ENCODE measurements around the gene SRM. TPM values are rescaled to one million over a fixed set of nuclear protein-coding genes. Genes with fewer than 3 reads are reported as not detected.

SRM gene
- total RNA-seq, 2 experiments from 2014 or later, result 159 to 164 TPM

GRCh38 chr1:11062965-11063401 lies 3.2 kb upstream of the SRM start:
- H3K9me3 Mint-ChIP-seq, result no peaks in the 10 kb centered on the region
- peaks cover 37% of the 10 kb centered on the region for H3K36me3 Mint-ChIP-seq
- H3K4me1 Mint-ChIP-seq (ENCODE audit: low read depth), result peaks cover 40% of the 10 kb centered on the region
- intact Hi-C loops (cut with micrococcal nuclease), result loop anchor here (10.0 kb wide), 1 partner anchor 202 kb away; the partner anchor contains the start of gene MTOR
- POLR2A ChIA-PET, result interaction anchor here (0.9 to 2.6 kb wide), 2 partner anchors 25 to 35 kb away, joined by 3 to 8 read pairs; no protein-coding TSS in a partner anchor
- H3K4me3 Mint-ChIP-seq, result no peak overlapping the region
- CTCF ChIA-PET, result interaction anchor here (8.2 kb wide), 1 partner anchor 26 kb away, joined by 85 read pairs; no protein-coding TSS in a partner anchor
- DNase-seq, result peak; percentile 72
- H3K27me3 Mint-ChIP-seq, result no peaks in the 10 kb centered on the region
- peak overlapping the region; percentile 63 for H3K27ac Mint-ChIP-seq

- H3K4me1 Mint-ChIP-seq (ENCODE audit: low read depth), result peaks cover 46% of the 10 kb centered on the region
- no peaks in the 10 kb centered on the region for H3K9me3 Mint-ChIP-seq
- peak overlapping the region; percentile 93 for H3K27ac Mint-ChIP-seq
- intact Hi-C loops (cut with micrococcal nuclease), result loop anchor here (2.0 to 10.0 kb wide), 3 partner anchors 25 to 203 kb away; partner anchors contain the start of genes MTOR and TARDBP
- DNase-seq, result no peak
- H3K36me3 Mint-ChIP-seq, result peaks cover 40% of the 10 kb centered on the region
- CTCF ChIA-PET, result interaction anchor here (1.3 to 8.2 kb wide), 2 partner anchors 25 to 581 kb away, joined by 4 to 85 read pairs; no protein-coding TSS in a partner anchor
- POLR2A ChIA-PET, result interaction anchor here (0.8 to 3.1 kb wide), 6 partner anchors 11 to 185 kb away, joined by 3 to 15 read pairs (median 4); partner anchors contain the start of genes EXOSC10 and TARDBP
- H3K27me3 Mint-ChIP-seq, result no peaks in the 10 kb centered on the region
- peak overlapping the region; percentile 94 for H3K4me3 Mint-ChIP-seq
These were observed 2.0 kb upstream of the SRM start for GRCh38 chr1:11061652-11062365.

- Mint-ChIP-seq H3K9me3 (no peaks in the 10 kb centered on the region), H3K36me3 (peaks cover 32% of the 10 kb centered on the region), H3K4me1 (ENCODE audit: low read depth) (peaks cover 46% of the 10 kb centered on the region), H3K27me3 (no peaks in the 10 kb centered on the region), H3K27ac (peak overlapping the region; percentile 79), H3K4me3 (peak overlapping the region; percentile 88)
- CTCF ChIA-PET, result interaction anchor here (1.1 to 8.2 kb wide), 5 partner anchors 10 to 586 kb away, joined by 3 to 85 read pairs (median 7); partner anchors contain the start of gene EXOSC10
- DNase-seq, result peak; percentile 18
- POLR2A ChIA-PET, result interaction anchor here (0.7 to 3.1 kb wide), 5 partner anchors 8 to 99 kb away, joined by 3 to 15 read pairs (median 5); partner anchors contain the start of gene EXOSC10
- intact Hi-C loops (cut with micrococcal nuclease), result no loop called here
These were observed 457 bp downstream of the SRM start for GRCh38 chr1:11059155-11059967.

- Mint-ChIP-seq H3K4me1 (ENCODE audit: low read depth) (peaks cover 44% of the 10 kb centered on the region), H3K27ac (peak overlapping the region; percentile 79), H3K9me3 (no peaks in the 10 kb centered on the region), H3K4me3 (peak overlapping the region; percentile 88), H3K27me3 (no peaks in the 10 kb centered on the region), H3K36me3 (peaks cover 33% of the 10 kb centered on the region)
- ChIA-PET POLR2A (interaction anchor here (0.8 kb wide), 1 partner anchor 21 kb away, joined by 3 read pairs; no protein-coding TSS in a partner anchor), CTCF (interaction anchor here (1.1 to 3.7 kb wide), 2 partner anchors 21 to 587 kb away, joined by 3 to 33 read pairs; no protein-coding TSS in a partner anchor)
- DNase-seq, result no peak
- intact Hi-C loops (cut with micrococcal nuclease), result no loop called here
These were observed 1.1 kb downstream of the SRM start for GRCh38 chr1:11058595-11059154.

GRCh38 chr1:11058026-11058425 lies 1.8 kb downstream of the SRM start:
- Mint-ChIP-seq H3K4me3 (peak overlapping the region; percentile 88), H3K27ac (no peak overlapping the region), H3K4me1 (ENCODE audit: low read depth) (peaks cover 38% of the 10 kb centered on the region), H3K9me3 (no peaks in the 10 kb centered on the region), H3K27me3 (no peaks in the 10 kb centered on the region), H3K36me3 (peaks cover 33% of the 10 kb centered on the region)
- CTCF ChIA-PET, result interaction anchor here (1.1 to 3.7 kb wide), 2 partner anchors 20 to 588 kb away, joined by 3 to 33 read pairs; no protein-coding TSS in a partner anchor
- no peak for DNase-seq
- intact Hi-C loops (cut with micrococcal nuclease), result no loop called here
- POLR2A ChIA-PET, result interaction anchor here (0.8 kb wide), 1 partner anchor 20 kb away, joined by 3 read pairs; no protein-coding TSS in a partner anchor

GRCh38 chr1:11057477-11057876 lies 2.3 kb downstream of the SRM start:
- Mint-ChIP-seq H3K4me1 (ENCODE audit: low read depth) (peaks cover 32% of the 10 kb centered on the region), H3K36me3 (peaks cover 32% of the 10 kb centered on the region), H3K27ac (no peak overlapping the region), H3K27me3 (no peaks in the 10 kb centered on the region), H3K9me3 (no peaks in the 10 kb centered on the region), H3K4me3 (peak overlapping the region; percentile 33)
- ChIA-PET POLR2A (no interaction called here), CTCF (interaction anchor here (0.7 to 3.7 kb wide), 2 partner anchors 20 to 1600 kb away, joined by 3 to 33 read pairs; no protein-coding TSS in a partner anchor)
- intact Hi-C loops (cut with micrococcal nuclease), result no loop called here
- no peak for DNase-seq

- no peaks in the 10 kb centered on the region for H3K9me3 Mint-ChIP-seq
- H3K27ac Mint-ChIP-seq, result no peak overlapping the region
- peaks cover 30% of the 10 kb centered on the region for H3K36me3 Mint-ChIP-seq
- ChIA-PET CTCF (interaction anchor here (3.7 kb wide), 1 partner anchor 19 kb away, joined by 33 read pairs; no protein-coding TSS in a partner anchor), POLR2A (no interaction called here)
- peaks cover 30% of the 10 kb centered on the region for H3K4me1 Mint-ChIP-seq (ENCODE audit: low read depth)
- DNase-seq, result no peak
- H3K4me3 Mint-ChIP-seq, result no peak overlapping the region
- intact Hi-C loops (cut with micrococcal nuclease), result no loop called here
- H3K27me3 Mint-ChIP-seq, result no peaks in the 10 kb centered on the region
These were observed 3.3 kb downstream of the SRM start for GRCh38 chr1:11056504-11056903.

- no peaks in the 10 kb centered on the region for H3K27me3 Mint-ChIP-seq
- peaks cover 24% of the 10 kb centered on the region for H3K4me1 Mint-ChIP-seq (ENCODE audit: low read depth)
- no peak overlapping the region for H3K4me3 Mint-ChIP-seq
- ChIA-PET CTCF (interaction anchor here (0.6 to 3.7 kb wide), 2 partner anchors 18 to 103 kb away, joined by 3 to 33 read pairs; no protein-coding TSS in a partner anchor), POLR2A (no interaction called here)
- no peak for DNase-seq
- H3K9me3 Mint-ChIP-seq, result no peaks in the 10 kb centered on the region
- intact Hi-C loops (cut with micrococcal nuclease), result no loop called here
- no peak overlapping the region for H3K27ac Mint-ChIP-seq
- H3K36me3 Mint-ChIP-seq, result peaks cover 28% of the 10 kb centered on the region
These were observed 4.1 kb downstream of the SRM start for GRCh38 chr1:11055676-11056075.

- Mint-ChIP-seq H3K4me3 (no peak overlapping the region), H3K27ac (no peak overlapping the region), H3K9me3 (no peaks in the 10 kb centered on the region), H3K4me1 (ENCODE audit: low read depth) (peaks cover 22% of the 10 kb centered on the region), H3K36me3 (peaks cover 28% of the 10 kb centered on the region), H3K27me3 (no peaks in the 10 kb centered on the region)
- intact Hi-C loops (cut with micrococcal nuclease), result no loop called here
- POLR2A ChIA-PET, result no interaction called here
- CTCF ChIA-PET, result interaction anchor here (0.9 kb wide), 1 partner anchor 17 kb away, joined by 3 read pairs; no protein-coding TSS in a partner anchor
- DNase-seq, result no peak
These were observed 5.2 kb downstream of the SRM start for GRCh38 chr1:11054666-11055065.

- ChIA-PET CTCF (interaction anchor here (5.7 kb wide), 1 partner anchor 17 kb away, joined by 37 read pairs; no protein-coding TSS in a partner anchor), POLR2A (no interaction called here)
- DNase-seq, result no peak
- Mint-ChIP-seq H3K4me1 (ENCODE audit: low read depth) (peaks cover 22% of the 10 kb centered on the region), H3K27ac (no peak overlapping the region), H3K36me3 (peaks cover 28% of the 10 kb centered on the region), H3K4me3 (no peak overlapping the region), H3K9me3 (no peaks in the 10 kb centered on the region), H3K27me3 (no peaks in the 10 kb centered on the region)
- intact Hi-C loops (cut with micrococcal nuclease), result no loop called here
These were observed 5.6 kb downstream of the SRM start for GRCh38 chr1:11054181-11054580.

- no peak overlapping the region for H3K27ac Mint-ChIP-seq
- no peaks in the 10 kb centered on the region for H3K27me3 Mint-ChIP-seq
- no peaks in the 10 kb centered on the region for H3K9me3 Mint-ChIP-seq
- peaks cover 23% of the 10 kb centered on the region for H3K36me3 Mint-ChIP-seq
- no peak overlapping the region for H3K4me3 Mint-ChIP-seq
- CTCF ChIA-PET, result interaction anchor here (5.7 kb wide), 1 partner anchor 16 kb away, joined by 37 read pairs; no protein-coding TSS in a partner anchor
- POLR2A ChIA-PET, result no interaction called here
- peaks cover 19% of the 10 kb centered on the region for H3K4me1 Mint-ChIP-seq (ENCODE audit: low read depth)
- intact Hi-C loops (cut with micrococcal nuclease), result no loop called here
- peak; percentile 27 for DNase-seq
These were observed 6.1 kb downstream of the SRM start for GRCh38 chr1:11053758-11054137.
